Right cardiac atrium (tissue), 5 donors: ENCODE measurements around the gene BEND3. TPM values are rescaled to one million over a fixed set of nuclear protein-coding genes. Genes with fewer than 3 reads are reported as not detected.
A peak's percentile ranks its signal among the peaks of the same experiment; 100 is the strongest.
"Not testable (repeated sequence)": the region's sequence is repeated elsewhere in the genome, so short reads cannot be mapped to it uniquely, and the experiment has no call there.

Source experiments
- ATAC-seq, 2 donors: fragments of 200-7000 bp; cut with Tn5 transposase; one replicate each; pipeline versions ENCODE4 v1.8.0 to v1.9.1; 2020; ENCODE audit warnings: moderate library complexity in 2 of 2, mild to moderate bottlenecking in 1 of 2
- DNase-seq, 3 donors: peaks; one replicate each; pipeline ENCODE4 v3.0.0-alpha.2; 2020
- H3K27ac ChIP-seq: one replicate; pipeline ENCODE4 v1.5.1; 2013; ENCODE audit warnings: mild to moderate bottlenecking, low read length, control low read depth, moderate library complexity
- H3K27me3 ChIP-seq: one replicate; pipeline ENCODE4 v1.6.1; 2013; ENCODE audit not compliant: control insufficient read depth, insufficient read depth
- H3K4me1 ChIP-seq: one replicate; pipeline ENCODE4 v1.6.1; 2013; ENCODE audit warnings: low read length; ENCODE audit not compliant: control insufficient read depth, insufficient read depth
- H3K4me3 ChIP-seq: one replicate; pipeline ENCODE4 v1.5.1; 2013; ENCODE audit warnings: low read length, control low read depth
- H3K9me3 ChIP-seq: one replicate; pipeline ENCODE4 v1.6.1; 2013; ENCODE audit warnings: low read length; ENCODE audit not compliant: control insufficient read depth
- WGBS: extraction: QIAGEN DNeasy Blood & Tissue Kit; methylation state at CpG from one replicate; pipeline ENCODE4 v1.1.7; 2013; 5-methylcytosine and 5-hydroxymethylcytosine counted together
- intact Hi-C, 4 donors: fragments of 100-400 bp; cut with DNase I; formaldehyde crosslinking; loops; one replicate each; pipeline versions ENCODE4 v1.11.0 to v1.14.0; 2022 to 2023
- polyA plus RNA-seq: library from polyadenylated mRNA; stranded (reverse); fragments of 200-250 nt; gene quantifications from one replicate; pipeline ENCODE4 v1.2.3, GENCODE V29; 2013
- total RNA-seq, 4 donors: library from RNA; stranded (reverse); fragmentation: NEBNext Ultra II Directional; extraction: Animal tissue kit (Norgen Biotek cat#: 25700); gene quantifications; one replicate each; pipeline ENCODE4 v1.2.1, GENCODE V29; 2021
- donor health status: healthy with polysubstance abuse.
- donor health status: DM: no; HTN: yes; CAD: no.
- donor health status: DM: no; HTN: no; CAD: no.
- donor health status: DM: no; HTN: yes; CAD: no; lungs with severe emphysema.
- donor health status: DM: yes; HTN: yes; CAD: no.

The BEND3 gene
- total and polyA plus RNA-seq, 5 donors: 0.36 to 1.4 (median 0.94) TPM

DNA sequence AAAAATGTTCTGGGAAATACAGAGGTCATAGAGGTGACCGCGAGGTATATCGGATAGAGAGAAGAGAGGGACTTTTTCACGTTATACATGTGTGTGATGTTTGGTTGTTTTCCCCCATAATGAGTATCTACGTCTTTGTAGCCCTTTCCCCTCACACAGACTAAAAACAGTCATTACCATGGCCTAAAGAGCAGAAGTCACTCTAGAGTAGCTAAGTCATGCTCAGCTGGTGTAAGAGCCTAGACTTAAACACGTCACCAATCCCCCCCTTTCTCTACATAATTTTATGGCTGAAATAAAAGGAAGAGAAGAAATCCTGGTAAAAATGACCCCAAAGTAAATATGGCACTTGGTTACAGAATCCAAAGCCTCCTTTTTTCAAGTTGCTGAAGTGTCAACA, 6.0 kb upstream of the BEND3 start:
- Histone ChIP-seq H3K27ac (no peak overlapping the region), H3K9me3 (no peaks in the 10 kb centered on the region), H3K4me3 (no peak overlapping the region), H3K27me3 (no peaks in the 10 kb centered on the region), H3K4me1 (no peaks in the 10 kb centered on the region)
- DNase-seq (no peak), ATAC-seq (no peak)
- WGBS: 91% methylated on average over 6 of the region's 6 CpGs
- intact Hi-C loops: no loop called here

DNA sequence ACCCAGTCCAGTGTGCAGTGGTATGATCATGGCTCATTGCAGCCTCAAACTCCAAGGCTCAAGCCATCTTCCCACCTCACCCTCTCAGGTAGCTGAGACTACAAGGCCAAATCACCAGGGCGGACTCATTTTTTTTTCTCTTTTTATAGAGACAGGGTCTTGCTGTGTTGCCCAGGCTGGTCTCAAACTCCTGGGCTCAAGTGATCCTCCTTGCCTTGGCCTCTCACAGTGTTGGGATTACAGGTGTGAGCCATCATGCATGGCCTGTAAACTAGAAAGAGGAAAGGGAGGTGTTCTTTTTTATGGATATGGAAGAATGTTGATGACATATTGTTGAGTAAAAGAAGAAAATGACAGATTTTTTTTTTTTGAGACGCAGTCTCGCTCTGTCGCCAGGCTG, 5.1 kb upstream of the BEND3 start:
- Histone ChIP-seq H3K9me3 (no peaks in the 10 kb centered on the region), H3K27me3 (no peaks in the 10 kb centered on the region), H3K4me3 (no peak overlapping the region), H3K4me1 (no peaks in the 10 kb centered on the region), H3K27ac (no peak overlapping the region)
- WGBS: 98% methylated on average over 4 of the region's 4 CpGs
- intact Hi-C loops: no loop called here
- ATAC-seq (no peak), DNase-seq (no peak)

DNA sequence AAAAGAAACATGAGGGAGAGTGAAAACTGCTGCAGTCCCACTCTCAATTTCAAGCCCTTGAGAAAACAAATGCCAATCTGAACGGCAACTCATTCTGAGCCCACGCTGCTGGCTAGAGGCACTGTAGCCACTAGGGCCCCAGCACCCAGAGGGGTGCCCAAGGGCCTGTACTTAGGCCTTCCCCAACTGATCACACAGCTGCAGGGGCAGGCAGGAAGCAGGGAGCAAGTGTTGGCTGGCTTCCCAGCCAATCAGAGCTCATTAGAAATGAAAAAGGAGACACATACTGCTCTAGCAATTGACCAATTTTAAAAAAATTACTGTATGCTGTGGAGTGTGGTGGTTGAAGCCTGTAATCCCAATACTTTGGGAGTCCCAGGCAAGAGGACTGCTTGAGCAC, 3.7 kb upstream of the BEND3 start:
- 76% methylated on average over 2 of the region's 2 CpGs for WGBS
- ATAC-seq (no peak), DNase-seq (no peak)
- intact Hi-C loops: no loop called here
- H3K4me1 ChIP-seq: no peaks in the 10 kb centered on the region
- no peak overlapping the region for H3K27ac ChIP-seq
- H3K4me3 ChIP-seq: no peak overlapping the region
- no peaks in the 10 kb centered on the region for H3K9me3 ChIP-seq
- no peaks in the 10 kb centered on the region for H3K27me3 ChIP-seq

DNA sequence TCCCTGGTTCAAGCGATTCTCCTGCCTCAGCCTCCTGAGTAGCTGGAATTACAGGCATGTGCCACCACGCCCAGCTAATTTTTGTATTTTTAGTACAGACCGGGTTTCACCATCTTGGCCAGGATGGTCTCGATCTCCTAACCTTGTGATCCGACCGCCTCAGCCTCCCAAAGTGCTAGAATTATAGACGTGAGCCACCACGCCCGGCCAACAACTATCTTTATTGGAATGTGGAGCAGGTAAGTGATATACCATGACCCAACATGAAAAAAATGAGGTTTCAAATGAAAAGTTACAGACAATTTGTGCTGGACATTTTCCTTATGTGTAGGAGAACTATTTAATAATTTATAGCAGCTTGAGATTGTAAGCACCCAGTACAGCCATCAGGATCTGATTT, 3.2 kb upstream of the BEND3 start:
- H3K27ac ChIP-seq, intact Hi-C loops: not testable (repeated sequence)

DNA sequence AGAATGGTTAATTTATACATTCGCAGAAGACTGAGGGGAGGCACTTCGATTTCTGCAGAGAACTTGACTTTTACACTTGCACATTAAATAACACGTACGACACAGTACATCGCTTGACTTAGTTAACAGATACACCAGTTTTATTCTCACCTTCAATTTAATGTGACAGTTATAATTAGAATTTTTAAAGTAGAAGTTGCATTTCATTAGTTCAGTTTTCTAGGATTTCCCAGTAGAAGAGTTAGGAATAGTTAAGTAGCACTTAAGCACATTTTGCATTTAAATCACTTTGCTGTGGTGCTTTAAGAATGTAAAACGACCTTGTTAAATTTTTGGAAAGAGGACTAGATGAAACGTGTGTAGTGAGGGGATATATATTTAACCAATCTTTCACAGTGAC, 1.6 kb upstream of the BEND3 start:
- no peak for DNase-seq
- intact Hi-C loops: no loop called here
- Histone ChIP-seq H3K4me3 (peak overlapping the region; percentile 100), H3K4me1 (peaks cover 3% of the 10 kb centered on the region), H3K27ac (no peak overlapping the region), H3K27me3 (no peaks in the 10 kb centered on the region), H3K9me3 (no peaks in the 10 kb centered on the region)
- WGBS: 24% methylated on average over 7 of the region's 7 CpGs
- no peak for ATAC-seq

More for the DNA sequence above, 3.2 kb upstream of the BEND3 start:
- H3K4me1 ChIP-seq, ATAC-seq, H3K27me3 ChIP-seq, DNase-seq, H3K9me3 ChIP-seq, H3K4me3 ChIP-seq: not testable (repeated sequence)
- WGBS: 96% methylated on average over 9 of the region's 9 CpGs

DNA sequence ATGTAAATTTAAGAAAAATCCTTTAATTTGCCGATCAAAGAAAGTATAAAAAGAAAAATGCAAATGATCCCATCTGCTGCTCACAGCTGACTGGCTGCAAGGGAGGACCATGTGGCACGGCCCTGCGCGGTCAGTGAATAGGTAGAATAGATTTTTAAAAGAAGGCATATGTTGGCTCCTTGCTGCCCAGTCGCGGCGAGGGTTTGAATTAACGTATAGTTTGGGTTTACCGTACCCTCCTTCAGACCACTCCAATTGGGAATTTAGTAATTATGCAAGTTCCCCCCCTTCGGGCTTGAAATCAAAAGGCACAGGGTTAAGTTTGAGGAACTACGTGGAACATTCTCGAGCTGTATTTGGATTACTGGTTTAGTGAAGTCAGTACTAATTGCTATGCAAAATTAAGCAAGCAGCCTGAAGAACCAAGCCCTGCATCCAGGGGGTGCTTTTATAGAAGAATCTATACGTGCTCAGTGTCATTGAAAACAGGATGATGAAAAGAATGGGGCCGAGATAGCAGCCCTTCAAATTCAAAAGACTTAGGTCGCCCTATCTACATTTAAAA, 1.1 kb upstream of the BEND3 start:
- ATAC-seq: no peak

DNA sequence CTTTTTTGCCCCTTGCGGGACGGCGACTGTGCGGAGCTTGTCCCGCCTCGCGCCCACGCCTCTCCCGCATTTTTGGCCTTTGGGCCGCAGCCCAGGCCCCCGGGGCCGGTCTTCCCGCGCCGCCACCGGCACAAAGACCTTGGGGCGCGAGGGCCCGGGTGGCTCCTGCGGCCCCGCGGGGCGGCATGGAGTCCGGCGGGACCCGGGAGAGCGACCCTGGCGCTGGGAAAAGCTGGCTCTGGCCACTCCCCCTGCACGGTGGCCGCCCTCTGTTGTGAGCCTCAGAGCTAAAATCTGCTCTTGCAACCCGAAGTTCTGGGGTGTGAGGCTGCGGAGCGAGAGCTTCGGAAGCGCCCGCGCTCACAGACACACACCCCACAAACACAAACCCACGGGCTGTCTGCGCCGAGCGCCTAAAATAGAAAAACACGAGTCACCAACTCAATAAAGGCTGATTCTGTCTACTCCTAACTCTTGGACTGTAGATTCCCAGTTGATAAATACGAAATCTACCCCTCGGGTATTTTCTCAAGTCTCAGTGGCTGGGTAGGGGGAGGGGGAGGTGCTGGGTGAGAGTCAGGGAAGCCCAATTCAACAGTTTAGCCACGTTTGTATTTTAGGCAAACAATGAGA, 496 bp upstream of the BEND3 start:
- ATAC-seq: peak; percentile 32 to 52
- intact Hi-C loops: no loop called here
- no peak overlapping the region for H3K27ac ChIP-seq
- peak overlapping the region; percentile 100 for H3K4me3 ChIP-seq
- peaks cover 3% of the 10 kb centered on the region for H3K4me1 ChIP-seq
- under 1% methylated on average over 45 of the region's 45 CpGs for WGBS
- no peaks in the 10 kb centered on the region for H3K9me3 ChIP-seq
- no peaks in the 10 kb centered on the region for H3K27me3 ChIP-seq
- peak; percentile 33 to 73 (median 67) for DNase-seq

More for the DNA sequence above, 1.1 kb upstream of the BEND3 start:
- Histone ChIP-seq H3K27me3 (no peaks in the 10 kb centered on the region), H3K4me3 (peak overlapping the region; percentile 100), H3K9me3 (no peaks in the 10 kb centered on the region), H3K27ac (no peak overlapping the region), H3K4me1 (peaks cover 3% of the 10 kb centered on the region)
- intact Hi-C loops: no loop called here
- DNase-seq: no peak
- WGBS: 2% methylated on average over 15 of the region's 15 CpGs

DNA sequence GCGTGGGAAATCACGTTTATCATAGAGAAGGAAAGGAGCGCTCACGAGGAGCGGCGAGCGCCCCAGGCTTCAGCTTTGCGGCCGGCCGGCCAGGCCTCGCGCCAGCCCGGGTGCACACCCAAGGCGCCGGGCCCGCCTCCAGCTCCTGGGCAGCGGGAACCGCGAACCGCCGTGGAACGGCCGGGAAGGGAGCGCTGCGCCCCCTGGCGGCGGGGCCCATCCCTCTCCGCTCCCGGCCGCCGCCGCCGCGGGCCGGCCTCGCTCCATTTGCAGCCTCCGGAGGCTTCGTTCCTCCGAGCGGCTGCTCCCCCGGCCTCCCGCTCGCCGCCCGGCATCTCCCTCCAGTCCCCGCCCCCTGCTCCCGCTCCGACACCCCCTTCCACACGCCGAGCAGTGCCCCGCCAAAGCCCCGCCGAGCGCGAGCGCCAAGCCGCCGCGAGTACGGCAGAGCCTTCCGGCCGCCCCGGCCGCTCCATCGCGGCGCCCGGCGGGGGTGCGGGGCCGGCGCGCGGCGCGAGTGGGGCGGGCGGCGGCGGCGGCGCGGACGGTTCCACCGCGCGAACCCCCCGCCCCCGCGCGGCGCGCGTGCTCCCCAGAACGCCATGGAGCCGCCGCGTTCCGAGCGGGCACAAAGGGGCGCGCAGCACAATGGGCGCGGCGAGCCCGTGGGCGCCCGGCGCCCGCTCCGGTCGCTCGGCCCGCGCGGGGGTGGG, 946 bp downstream of the BEND3 start:
- WGBS: under 1% methylated on average over 116 of the region's 116 CpGs
- H3K27ac ChIP-seq: peak overlapping the region; percentile 39

DNA sequence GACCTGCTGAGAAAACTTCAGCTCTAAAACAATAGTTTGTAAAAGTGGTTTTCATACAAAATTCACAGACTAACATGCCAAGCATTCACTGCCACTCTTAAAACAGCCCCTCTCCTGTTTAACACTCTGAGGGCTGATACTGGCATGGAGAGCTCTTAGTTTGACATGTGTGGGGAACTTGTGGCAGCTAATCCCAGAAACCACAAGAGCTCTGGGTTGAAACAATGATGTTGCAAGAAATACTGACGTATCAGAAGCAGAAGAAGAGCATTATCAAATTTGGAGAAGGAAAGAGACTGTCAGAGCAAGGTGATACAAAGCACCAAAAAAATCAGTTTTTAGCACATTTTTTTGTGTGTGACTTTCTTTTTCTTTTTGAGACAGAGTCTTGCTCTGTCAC, 5.1 kb downstream of the BEND3 start:
- Histone ChIP-seq H3K27ac (no peak overlapping the region), H3K4me1 (peaks cover 3% of the 10 kb centered on the region), H3K9me3 (no peaks in the 10 kb centered on the region), H3K4me3 (no peak overlapping the region), H3K27me3 (no peaks in the 10 kb centered on the region)
- DNase-seq (no peak), ATAC-seq (no peak)
- intact Hi-C loops: loop anchor here in 1 of 4 donors (5.0 kb wide), 1 partner anchor 83 kb away; the partner anchor contains the start of gene MTRES1
- 80% methylated on average over 1 of the region's 1 CpG for WGBS

More for the DNA sequence above, 946 bp downstream of the BEND3 start:
- no peaks in the 10 kb centered on the region for H3K9me3 ChIP-seq
- no peaks in the 10 kb centered on the region for H3K27me3 ChIP-seq
- peak overlapping the region; percentile 100 for H3K4me3 ChIP-seq
- DNase-seq (peak; percentile 90 to 96 (median 96)), ATAC-seq (peak; percentile 97)
- intact Hi-C loops: loop anchor here in 1 of 4 donors (5.0 kb wide), 1 partner anchor 87 kb away; the partner anchor contains the start of gene MTRES1
- H3K4me1 ChIP-seq: peaks cover 3% of the 10 kb centered on the region

DNA sequence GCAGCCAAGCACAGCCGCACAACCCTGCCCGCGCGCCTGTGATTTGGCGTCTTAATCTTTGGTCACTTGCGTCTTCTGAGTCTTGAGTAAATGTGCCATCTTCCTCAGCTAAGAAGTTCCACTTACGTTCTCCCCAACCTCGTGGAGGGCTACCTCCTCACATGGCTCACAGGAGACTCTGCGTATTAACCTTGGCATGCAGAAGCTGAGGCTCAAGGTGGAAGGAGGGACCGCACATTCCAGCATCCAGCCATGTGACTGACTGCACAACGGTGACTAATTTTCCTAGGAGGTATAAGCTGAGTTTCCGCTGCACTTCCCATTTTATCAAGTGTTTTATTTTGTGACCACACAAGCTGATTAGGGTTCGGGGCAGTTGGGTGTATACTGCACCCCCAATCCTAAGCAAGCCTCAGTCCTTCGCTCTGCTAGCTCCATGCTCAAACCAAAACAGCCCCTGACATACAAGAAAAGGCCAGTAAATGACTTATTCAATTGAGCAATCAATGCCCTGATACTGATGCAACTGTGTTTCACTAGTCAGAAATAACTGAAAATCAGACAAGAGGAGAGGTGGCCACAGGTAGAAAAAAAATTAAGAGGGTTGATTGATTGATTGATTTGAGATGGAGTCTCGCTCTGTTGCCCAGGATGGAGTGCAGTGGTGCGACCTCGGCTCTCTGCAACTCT, 7.0 kb downstream of the BEND3 start:
- no peak overlapping the region for H3K27ac ChIP-seq
- intact Hi-C loops: no loop called here
- WGBS: 90% methylated on average over 17 of the region's 17 CpGs
- no peak for ATAC-seq
- DNase-seq: no peak
- no peak overlapping the region for H3K4me3 ChIP-seq
- H3K27me3 ChIP-seq: no peaks in the 10 kb centered on the region
- H3K9me3 ChIP-seq: no peaks in the 10 kb centered on the region
- H3K4me1 ChIP-seq: no peaks in the 10 kb centered on the region

DNA sequence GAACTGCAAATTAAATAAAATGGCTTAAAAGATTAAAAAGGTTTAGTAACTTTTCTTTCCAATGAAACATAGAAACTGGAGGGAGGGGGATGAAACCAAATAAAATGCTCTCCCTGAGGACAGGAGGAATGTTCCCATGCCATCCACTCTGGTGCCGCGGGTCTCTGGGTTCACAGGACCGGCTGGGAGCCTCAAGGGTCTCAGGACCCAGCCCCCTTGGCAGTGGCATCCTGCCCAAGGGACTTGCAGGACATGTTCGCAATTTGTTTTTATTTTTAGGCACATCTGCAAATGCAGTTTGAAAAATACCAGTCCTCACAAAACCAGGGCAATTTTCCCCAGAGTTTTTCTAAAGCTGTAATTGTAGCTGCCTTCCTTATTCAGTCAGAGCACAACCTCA, 7.5 kb downstream of the BEND3 start:
- no peak for ATAC-seq
- H3K27ac ChIP-seq: no peak overlapping the region
- no peaks in the 10 kb centered on the region for H3K9me3 ChIP-seq
- WGBS: 82% methylated on average over 4 of the region's 4 CpGs
- intact Hi-C loops: no loop called here
- no peaks in the 10 kb centered on the region for H3K27me3 ChIP-seq
- no peak for DNase-seq
- no peak overlapping the region for H3K4me3 ChIP-seq
- H3K4me1 ChIP-seq: no peaks in the 10 kb centered on the region
